Activated T-helper 1 cell treated with anti-CD3 and anti-CD28 coated beads, Interleukin-12 subunit alpha, Interleukin-12 subunit beta, Interleukin-2, Interleukin-4 antibody, amounts not matched to agents 30 ng/mL and 10 ng/mL and 1 ng/mL, durations not matched to agents 14 hours and 24 hours and 36 hours (primary cell): ENCODE results near the gene LAMTOR2. TPM values are rescaled to one million over a fixed set of nuclear protein-coding genes. Genes with fewer than 3 reads are reported as not detected.
A peak's percentile ranks its signal among the peaks of the same experiment; 100 is the strongest.
"Not testable (repeated sequence)": the region's sequence is repeated elsewhere in the genome, so short reads cannot be mapped to it uniquely, and the experiment has no call there.

ENCODE experiments used
- DNase-seq: peaks from one replicate; pipeline ENCODE4 v3.0.0; 2021; ENCODE audit warnings: low spot score
- H3K27ac Mint-ChIP-seq: one replicate; pipeline ENCODE4 v1.8.0; 2021; ENCODE audit warnings: mild to moderate bottlenecking, mixed read lengths
- H3K27me3 Mint-ChIP-seq: one replicate; pipeline ENCODE4 v1.8.0; 2022; ENCODE audit warnings: mild to moderate bottlenecking, moderate library complexity, mixed read lengths; ENCODE audit not compliant: insufficient read depth
- H3K36me3 Mint-ChIP-seq: one replicate; pipeline ENCODE4 v1.8.0; 2021; ENCODE audit warnings: low read depth, mixed read lengths
- H3K4me1 Mint-ChIP-seq: one replicate; pipeline ENCODE4 v1.8.0; 2021; ENCODE audit warnings: low read depth, mixed read lengths
- H3K4me3 Mint-ChIP-seq: one replicate; pipeline ENCODE4 v1.8.0; 2021; ENCODE audit warnings: mild to moderate bottlenecking, moderate library complexity, mixed read lengths
- H3K9me3 Mint-ChIP-seq: one replicate; pipeline ENCODE4 v1.8.0; 2021; ENCODE audit warnings: mixed read lengths
- intact Hi-C: fragments of 100-400 bp; cut with micrococcal nuclease; formaldehyde crosslinking; loops from one replicate; pipeline ENCODE4 v1.15.1; 2024
- total RNA-seq: library from RNA; stranded (reverse); gene quantifications from 2 replicates; pipeline ENCODE4 v1.2.3, GENCODE V29; 2022

Gene LAMTOR2
- total RNA-seq, 1 donor from 2014 or later = 66.8 TPM

- peak; percentile 8 for DNase-seq
- Mint-ChIP-seq H3K9me3 (no peaks in the 10 kb centered on the region), H3K36me3 (no peaks in the 10 kb centered on the region), H3K27ac (no peak overlapping the region), H3K4me1 (peaks cover 13% of the 10 kb centered on the region), H3K4me3 (no peak overlapping the region), H3K27me3 (peaks cover 8% of the 10 kb centered on the region)
- intact Hi-C loops = loop anchor here (1.0 kb wide), 1 partner anchor 40 kb away; no protein-coding TSS in a partner anchor
These were observed 28.7 kb upstream of the LAMTOR2 start for GRCh38 chr1:156025876-156026275.

GRCh38 chr1:156026588-156026987, 28.0 kb upstream of the LAMTOR2 start:
- DNase-seq = no peak
- Mint-ChIP-seq H3K27me3 (peaks cover 8% of the 10 kb centered on the region), H3K27ac (no peak overlapping the region), H3K36me3 (no peaks in the 10 kb centered on the region), H3K4me3 (no peak overlapping the region), H3K4me1 (peaks cover 12% of the 10 kb centered on the region), H3K9me3 (no peaks in the 10 kb centered on the region)
- intact Hi-C loops = loop anchor here (1.0 kb wide), 1 partner anchor 40 kb away; no protein-coding TSS in a partner anchor

DNA sequence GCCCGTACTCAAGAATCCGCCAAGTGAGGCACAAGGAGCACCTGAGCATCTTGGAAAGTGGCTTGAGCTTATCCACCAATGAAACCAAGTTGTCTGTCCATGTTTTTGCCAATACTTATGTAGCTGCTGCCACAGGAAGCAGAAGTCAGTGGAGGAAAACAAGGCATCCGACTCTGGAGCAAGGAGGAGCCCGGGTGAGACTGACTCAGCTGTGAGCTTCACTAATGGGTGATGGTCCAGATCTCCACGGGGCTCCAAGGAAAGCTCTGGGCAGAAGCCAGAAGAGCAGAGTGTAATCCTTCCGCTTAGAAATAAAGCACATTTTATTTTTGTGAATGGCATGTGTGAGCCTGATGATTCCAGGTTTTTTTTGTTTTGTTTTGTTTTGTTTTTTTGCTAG, 21.6 kb upstream of the LAMTOR2 start:
- Mint-ChIP-seq H3K4me3 (no peak overlapping the region), H3K9me3 (no peaks in the 10 kb centered on the region), H3K27me3 (peaks cover 9% of the 10 kb centered on the region), H3K36me3 (peaks cover 9% of the 10 kb centered on the region), H3K27ac (no peak overlapping the region), H3K4me1 (peaks cover 12% of the 10 kb centered on the region)
- intact Hi-C loops = no loop called here
- DNase-seq = no peak

DNA sequence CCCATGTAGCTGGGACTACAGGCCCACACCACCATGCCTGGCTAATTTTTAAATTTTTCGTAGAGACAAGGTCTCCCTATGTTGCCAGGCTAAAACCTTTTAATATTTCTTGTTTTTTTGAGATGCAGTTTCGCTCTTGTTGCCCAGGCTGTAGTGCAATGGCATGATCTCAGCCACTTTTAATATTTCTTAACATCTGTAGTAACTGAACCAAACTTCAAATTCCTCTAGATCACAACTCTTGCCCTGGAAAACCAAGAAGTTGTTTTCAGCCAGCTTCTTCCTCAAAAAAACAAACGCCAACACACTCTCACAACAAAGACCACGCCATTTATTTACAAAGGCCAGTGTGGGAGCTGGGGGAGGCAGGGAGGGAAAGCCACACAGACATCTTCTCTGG, 19.6 kb upstream of the LAMTOR2 start:
- H3K27ac Mint-ChIP-seq, H3K27me3 Mint-ChIP-seq, H3K4me3 Mint-ChIP-seq, DNase-seq, H3K9me3 Mint-ChIP-seq, intact Hi-C loops: not testable (repeated sequence)
- Mint-ChIP-seq H3K4me1 (peaks cover 12% of the 10 kb centered on the region), H3K36me3 (peaks cover 12% of the 10 kb centered on the region)

GRCh38 chr1:156042828-156043227, 11.8 kb upstream of the LAMTOR2 start:
- no peaks in the 10 kb centered on the region for H3K27me3 Mint-ChIP-seq
- H3K27ac Mint-ChIP-seq = no peak overlapping the region
- peaks cover 20% of the 10 kb centered on the region for H3K36me3 Mint-ChIP-seq
- intact Hi-C loops = no loop called here
- no peaks in the 10 kb centered on the region for H3K9me3 Mint-ChIP-seq
- H3K4me3 Mint-ChIP-seq = no peak overlapping the region
- H3K4me1 Mint-ChIP-seq = peaks cover 24% of the 10 kb centered on the region
- DNase-seq = no peak

- Mint-ChIP-seq H3K4me1 (peaks cover 24% of the 10 kb centered on the region), H3K36me3 (peaks cover 31% of the 10 kb centered on the region), H3K9me3 (no peaks in the 10 kb centered on the region), H3K27me3 (no peaks in the 10 kb centered on the region), H3K27ac (peak overlapping the region; percentile 2), H3K4me3 (no peak overlapping the region)
- peak; percentile 21 for DNase-seq
- intact Hi-C loops = no loop called here
These were observed 9.5 kb upstream of the LAMTOR2 start for GRCh38 chr1:156045076-156045475.

- peaks cover 26% of the 10 kb centered on the region for H3K4me1 Mint-ChIP-seq
- intact Hi-C loops = no loop called here
- H3K9me3 Mint-ChIP-seq = no peaks in the 10 kb centered on the region
- no peak overlapping the region for H3K4me3 Mint-ChIP-seq
- peaks cover 29% of the 10 kb centered on the region for H3K36me3 Mint-ChIP-seq
- H3K27ac Mint-ChIP-seq = no peak overlapping the region
- DNase-seq = no peak
- no peaks in the 10 kb centered on the region for H3K27me3 Mint-ChIP-seq
These were observed 5.8 kb upstream of the LAMTOR2 start for GRCh38 chr1:156048663-156049258.

- Mint-ChIP-seq H3K36me3 (peaks cover 29% of the 10 kb centered on the region), H3K4me3 (peak overlapping the region; percentile 15), H3K9me3 (no peaks in the 10 kb centered on the region), H3K27ac (no peak overlapping the region), H3K4me1 (peaks cover 24% of the 10 kb centered on the region), H3K27me3 (no peaks in the 10 kb centered on the region)
- no peak for DNase-seq
- intact Hi-C loops = loop anchor here (5.0 to 10.0 kb wide), 3 partner anchors 454 to 776 kb away; partner anchors contain the start of genes CLK2, HCN3, MEF2D and PRCC
These were observed 4.2 kb upstream of the LAMTOR2 start for GRCh38 chr1:156050376-156050775.

DNA sequence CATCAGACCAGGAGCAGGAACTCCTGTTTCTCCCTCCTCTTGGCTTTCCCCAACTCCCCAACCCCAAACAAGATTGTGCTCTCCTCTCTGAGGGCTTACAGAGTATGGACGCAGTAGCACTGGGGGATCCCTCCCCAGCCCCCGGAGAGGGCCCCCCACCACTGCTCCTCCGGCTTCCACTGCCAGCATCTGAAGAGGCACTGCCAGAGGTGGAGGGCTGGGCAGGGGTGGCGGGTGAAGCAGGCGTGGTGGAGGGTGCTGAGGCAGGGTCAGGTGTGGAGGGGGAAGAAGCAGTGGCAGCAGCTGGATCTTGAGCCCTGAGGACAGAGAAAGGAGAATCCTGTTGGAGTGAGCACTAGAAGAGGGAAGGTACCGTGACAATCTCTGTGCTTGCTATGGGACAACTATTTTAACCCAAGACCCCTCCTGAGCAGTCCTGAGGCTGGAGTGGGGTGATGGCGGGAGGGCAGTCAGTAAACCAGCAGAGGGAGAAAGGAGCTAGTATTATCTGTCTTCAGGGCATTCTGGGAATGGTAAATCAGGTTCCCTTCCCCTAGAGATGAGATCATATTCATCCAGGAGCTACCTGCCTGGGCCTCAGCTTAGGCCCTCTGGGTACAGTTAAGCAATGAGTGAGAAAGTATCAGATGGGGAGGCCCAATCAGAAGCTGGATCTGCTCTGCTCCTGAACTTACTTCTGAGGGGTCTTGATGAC, 3.4 kb upstream of the LAMTOR2 start:
- no peaks in the 10 kb centered on the region for H3K9me3 Mint-ChIP-seq
- peaks cover 29% of the 10 kb centered on the region for H3K36me3 Mint-ChIP-seq
- intact Hi-C loops = loop anchor here (5.0 to 10.0 kb wide), 3 partner anchors 454 to 776 kb away; partner anchors contain the start of genes CLK2, HCN3, MEF2D and PRCC
- no peaks in the 10 kb centered on the region for H3K27me3 Mint-ChIP-seq
- peaks cover 28% of the 10 kb centered on the region for H3K4me1 Mint-ChIP-seq
- H3K27ac Mint-ChIP-seq = no peak overlapping the region
- no peak for DNase-seq
- H3K4me3 Mint-ChIP-seq = peak overlapping the region; percentile 3

DNA sequence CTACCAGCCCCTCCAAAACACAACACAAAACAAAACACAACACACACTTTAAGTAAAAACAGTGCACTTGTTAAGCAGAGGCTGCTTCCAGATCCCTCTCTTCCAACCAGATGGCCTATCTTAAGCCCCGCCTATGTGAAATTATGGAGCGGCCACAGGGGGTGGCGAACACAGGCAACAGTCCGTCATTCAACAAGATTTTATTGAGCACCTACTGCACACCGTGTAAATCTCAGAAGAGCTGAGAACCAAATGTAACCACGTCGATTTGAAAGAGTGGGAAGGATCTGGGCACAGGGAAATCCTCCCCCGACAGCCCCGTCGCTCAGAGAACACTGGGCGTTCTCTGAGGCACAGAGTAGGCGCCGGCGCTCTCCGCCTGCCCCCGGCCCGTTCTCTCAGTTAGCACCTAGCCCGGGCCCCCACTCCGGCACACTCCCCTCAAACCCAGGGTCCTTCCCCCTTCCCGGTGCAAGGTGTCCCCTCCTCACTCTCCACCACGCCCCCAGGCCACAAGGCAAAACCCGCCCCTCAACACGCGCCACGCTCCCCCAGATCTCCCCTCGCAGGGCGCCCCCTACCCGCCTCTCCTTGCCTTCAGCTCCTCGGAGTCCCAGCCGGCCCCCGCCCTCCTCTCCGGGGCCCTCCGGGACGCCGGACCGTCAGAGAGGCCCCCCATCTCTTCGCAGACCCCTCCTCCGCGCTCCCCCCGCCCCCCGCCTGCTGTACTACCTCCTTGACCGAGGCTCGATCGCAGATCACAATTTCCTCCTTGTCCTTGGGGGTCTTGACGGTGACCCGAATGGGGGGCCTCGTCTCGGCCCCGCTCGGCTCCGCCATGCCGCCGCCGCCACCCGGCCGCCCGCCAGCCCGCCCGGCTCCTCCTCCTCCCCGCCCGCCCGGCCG, 1.5 kb upstream of the LAMTOR2 start:
- peak overlapping the region; percentile 91 for H3K27ac Mint-ChIP-seq
- DNase-seq = peak; percentile 66
- no peaks in the 10 kb centered on the region for H3K9me3 Mint-ChIP-seq
- intact Hi-C loops = loop anchor here (5.0 to 10.0 kb wide), 3 partner anchors 452 to 778 kb away; partner anchors contain the start of genes CLK2, HCN3, MEF2D and PRCC
- H3K36me3 Mint-ChIP-seq = peaks cover 36% of the 10 kb centered on the region
- H3K4me3 Mint-ChIP-seq = peak overlapping the region; percentile 96
- H3K27me3 Mint-ChIP-seq = no peaks in the 10 kb centered on the region
- H3K4me1 Mint-ChIP-seq = peaks cover 33% of the 10 kb centered on the region

DNA sequence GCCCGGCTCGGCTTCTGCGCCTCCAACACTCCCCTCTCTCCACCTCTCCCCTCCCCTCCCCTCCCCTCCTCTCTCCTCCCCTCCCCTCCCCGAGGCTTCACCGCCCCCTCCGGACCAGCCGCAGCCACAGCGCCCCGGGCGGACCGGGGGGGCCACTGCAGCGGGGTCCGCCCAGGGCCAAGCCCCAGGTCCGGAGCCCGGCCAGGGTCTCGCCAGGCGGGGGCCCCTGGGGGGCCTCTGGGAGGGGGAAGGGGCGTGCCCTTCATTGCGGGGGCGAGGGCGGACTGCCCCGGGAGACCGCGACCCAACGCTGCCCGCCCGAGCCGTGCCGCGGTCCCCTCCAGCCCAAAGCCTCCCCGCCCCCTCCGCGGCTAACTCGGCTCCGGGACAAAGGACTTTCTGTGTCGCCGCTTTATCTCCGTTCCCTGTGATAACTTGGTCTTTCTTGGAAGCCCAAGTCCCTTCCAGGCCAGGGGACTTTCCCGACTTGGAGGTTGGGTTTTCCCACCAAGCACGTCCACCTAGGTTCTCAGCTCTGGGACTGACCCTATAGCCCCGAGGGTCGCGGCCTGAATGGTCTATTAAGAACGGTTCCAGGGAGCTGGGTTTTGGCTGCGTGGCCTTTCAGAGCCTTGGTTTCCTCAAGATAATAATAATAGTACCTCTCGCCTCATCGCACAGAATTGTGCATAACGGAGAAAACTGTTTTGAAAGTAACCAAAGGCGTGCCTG, 648 bp upstream of the LAMTOR2 start, which contains the start of gene UBQLN4:
TSS of gene UBQLN4 (minus strand) at position 31 of the 732 bp plus-strand sequence. CDS start 97 bp downstream, outside the sequence.
- Mint-ChIP-seq H3K9me3 (no peaks in the 10 kb centered on the region), H3K4me1 (peaks cover 33% of the 10 kb centered on the region), H3K27me3 (no peaks in the 10 kb centered on the region), H3K4me3 (peak within 1 kb of the TSS; percentile 96), H3K36me3 (peaks cover 30% of the 10 kb centered on the region), H3K27ac (peak within 1 kb of the TSS; percentile 94)
- intact Hi-C loops = loop anchor here (1.0 to 10.0 kb wide), 16 partner anchors 11 to 779 kb away; partner anchors contain the start of genes ARHGEF2, CCT3, CLK2 and HCN3
- peak; percentile 80 for DNase-seq
